Activated CD4-positive, alpha-beta memory T cell treated with anti-CD3 and anti-CD28 coated beads, Interleukin-2, amount 10 ng/mL, durations not matched to agents 7 days and 5 days (primary cell): ENCODE measurements around the gene ZNF512B. TPM values are rescaled to one million over a fixed set of nuclear protein-coding genes. Genes with fewer than 3 reads are reported as not detected.

Experiments
- CTCF ChIA-PET: fragments of 350-600 bp; sonication (Branson Sonifier 250); formaldehyde crosslinking; loops from one replicate; lab custom pipeline; 2021; ENCODE audit warnings: antibody characterized with exemption, inconsistent platforms; lab: Charles Lee
- POLR2A ChIA-PET: fragments of 350-600 bp; sonication (Branson Sonifier 250); formaldehyde crosslinking; loops from one replicate; lab custom pipeline; 2021; ENCODE audit warnings: antibody characterized with exemption; lab: Charles Lee
- DNase-seq: peaks from one replicate; pipeline ENCODE4 v3.0.0-alpha.2; 2020
- H3K27ac Mint-ChIP-seq: one replicate; pipeline ENCODE4 v1.8.0; 2021; ENCODE audit warnings: mild to moderate bottlenecking, mixed read lengths
- H3K27me3 Mint-ChIP-seq: one replicate; pipeline ENCODE4 v1.8.0; 2021; ENCODE audit warnings: mixed read lengths
- H3K36me3 Mint-ChIP-seq: one replicate; pipeline ENCODE4 v1.8.0; 2021; ENCODE audit warnings: low read depth, mixed read lengths
- H3K4me1 Mint-ChIP-seq: one replicate; pipeline ENCODE4 v1.8.0; 2021; ENCODE audit warnings: mixed read lengths
- H3K4me3 Mint-ChIP-seq: one replicate; pipeline ENCODE4 v1.8.0; 2021; ENCODE audit warnings: mild to moderate bottlenecking, mixed read lengths
- H3K9me3 Mint-ChIP-seq: one replicate; pipeline ENCODE4 v1.8.0; 2021; ENCODE audit warnings: mixed read lengths
- total RNA-seq, 2 experiments: library from RNA; stranded (reverse); gene quantifications; one replicate each; pipeline ENCODE4 v1.2.3, GENCODE V29; 2021

The ZNF512B gene
- total RNA-seq, 2 experiments from 2014 or later, result 16.5 to 16.7 TPM

GRCh38 chr20:63958964-63959698, 10.6 kb downstream of the ZNF512B start:
- Mint-ChIP-seq H3K27me3 (no peaks in the 10 kb centered on the region), H3K36me3 (no peaks in the 10 kb centered on the region), H3K27ac (no peak overlapping the region), H3K9me3 (no peaks in the 10 kb centered on the region), H3K4me3 (no peak overlapping the region), H3K4me1 (peaks cover 29% of the 10 kb centered on the region)
- DNase-seq, result no peak
- CTCF ChIA-PET, result interaction anchor here (0.6 kb wide), 1 partner anchor 100 kb away, joined by 6 read pairs; no protein-coding TSS in a partner anchor
- POLR2A ChIA-PET, result interaction anchor here (0.8 to 1.2 kb wide), 2 partner anchors 9 to 17 kb away, joined by 3 to 5 read pairs; no protein-coding TSS in a partner anchor

- H3K27me3 Mint-ChIP-seq, result no peaks in the 10 kb centered on the region
- no peaks in the 10 kb centered on the region for H3K9me3 Mint-ChIP-seq
- DNase-seq, result no peak
- H3K4me1 Mint-ChIP-seq, result peaks cover 36% of the 10 kb centered on the region
- CTCF ChIA-PET, result interaction anchor here (0.6 kb wide), 1 partner anchor 101 kb away, joined by 6 read pairs; no protein-coding TSS in a partner anchor
- no peak overlapping the region for H3K4me3 Mint-ChIP-seq
- H3K27ac Mint-ChIP-seq, result peak overlapping the region; percentile 88
- no peaks in the 10 kb centered on the region for H3K36me3 Mint-ChIP-seq
- POLR2A ChIA-PET, result interaction anchor here (0.8 to 1.2 kb wide), 2 partner anchors 10 to 16 kb away, joined by 3 to 5 read pairs; no protein-coding TSS in a partner anchor
These were observed 11.3 kb downstream of the ZNF512B start for GRCh38 chr20:63958471-63958870.

GRCh38 chr20:63957690-63958441, 11.9 kb downstream of the ZNF512B start:
- ChIA-PET POLR2A (interaction anchor here (1.1 to 1.8 kb wide), 3 partner anchors 10 to 93 kb away, joined by 5 to 9 read pairs (median 6); partner anchors contain the start of gene TPD52L2), CTCF (interaction anchor here (2.4 kb wide), 1 partner anchor 16 kb away, joined by 8 read pairs; no protein-coding TSS in a partner anchor)
- Mint-ChIP-seq H3K4me3 (no peak overlapping the region), H3K27me3 (no peaks in the 10 kb centered on the region), H3K36me3 (no peaks in the 10 kb centered on the region), H3K27ac (peak overlapping the region; percentile 88), H3K9me3 (no peaks in the 10 kb centered on the region), H3K4me1 (peaks cover 38% of the 10 kb centered on the region)
- DNase-seq, result no peak

GRCh38 chr20:63957004-63957689, 12.6 kb downstream of the ZNF512B start:
- Mint-ChIP-seq H3K27me3 (no peaks in the 10 kb centered on the region), H3K9me3 (no peaks in the 10 kb centered on the region), H3K36me3 (no peaks in the 10 kb centered on the region), H3K4me1 (peaks cover 41% of the 10 kb centered on the region), H3K4me3 (peak overlapping the region; percentile 75), H3K27ac (peak overlapping the region; percentile 88)
- CTCF ChIA-PET, result interaction anchor here (1.0 to 2.4 kb wide), 3 partner anchors 17 to 420 kb away, joined by 6 to 8 read pairs (median 7); partner anchors contain the start of gene PTK6
- POLR2A ChIA-PET, result interaction anchor here (1.0 to 1.8 kb wide), 8 partner anchors 11 to 315 kb away, joined by 3 to 14 read pairs (median 6); partner anchors contain the start of genes DNAJC5, PRPF6, SAMD10 and TPD52L2
- DNase-seq, result peak; percentile 79

GRCh38 chr20:63956664-63957003, 13.1 kb downstream of the ZNF512B start:
- Mint-ChIP-seq H3K27me3 (no peaks in the 10 kb centered on the region), H3K9me3 (no peaks in the 10 kb centered on the region), H3K4me1 (peaks cover 44% of the 10 kb centered on the region), H3K4me3 (peak overlapping the region; percentile 75), H3K27ac (peak overlapping the region; percentile 81), H3K36me3 (no peaks in the 10 kb centered on the region)
- ChIA-PET POLR2A (interaction anchor here (0.8 to 1.8 kb wide), 10 partner anchors 12 to 315 kb away, joined by 3 to 14 read pairs (median 5); partner anchors contain the start of genes DNAJC5, PRPF6, SAMD10 and TPD52L2), CTCF (interaction anchor here (1.0 to 2.4 kb wide), 5 partner anchors 17 to 419 kb away, joined by 5 to 8 read pairs (median 6); partner anchors contain the start of genes PTK6 and TPD52L2)
- DNase-seq, result no peak

GRCh38 chr20:63955827-63956663, 13.7 kb downstream of the ZNF512B start, which contains the start of gene UCKL1:
UCKL1 (minus strand) TSS chr20:63956416; CDS start chr20:63956372, 44 bp downstream.
- ChIA-PET POLR2A (interaction anchor here (0.7 to 1.8 kb wide), 10 partner anchors 22 to 314 kb away, joined by 3 to 14 read pairs (median 4); partner anchors contain the start of genes DNAJC5, PRPF6, SAMD10 and TCEA2), CTCF (interaction anchor here (1.0 to 2.4 kb wide), 5 partner anchors 18 to 419 kb away, joined by 5 to 8 read pairs (median 6); partner anchors contain the start of genes PTK6 and TPD52L2)
- Mint-ChIP-seq H3K9me3 (no peaks in the 10 kb centered on the region), H3K27me3 (no peaks in the 10 kb centered on the region), H3K36me3 (no peaks in the 10 kb centered on the region), H3K4me3 (peak within 1 kb of the TSS; percentile 79), H3K27ac (peak within 1 kb of the TSS; percentile 88), H3K4me1 (peaks cover 44% of the 10 kb centered on the region)
- peak; percentile 90 for DNase-seq

- POLR2A ChIA-PET, result interaction anchor here (0.6 to 1.3 kb wide), 2 partner anchors 84 to 415 kb away, joined by 3 to 4 read pairs; no protein-coding TSS in a partner anchor
- Mint-ChIP-seq H3K27ac (peak overlapping the region; percentile 49), H3K4me1 (peaks cover 45% of the 10 kb centered on the region), H3K27me3 (no peaks in the 10 kb centered on the region), H3K4me3 (peak overlapping the region; percentile 79), H3K36me3 (no peaks in the 10 kb centered on the region), H3K9me3 (no peaks in the 10 kb centered on the region)
- CTCF ChIA-PET, result interaction anchor here (1.6 to 2.4 kb wide), 2 partner anchors 19 to 418 kb away, joined by 3 to 8 read pairs; partner anchors contain the start of gene PTK6
- DNase-seq, result no peak
These were observed 14.4 kb downstream of the ZNF512B start for GRCh38 chr20:63955281-63955826.

- Mint-ChIP-seq H3K27me3 (no peaks in the 10 kb centered on the region), H3K9me3 (no peaks in the 10 kb centered on the region), H3K4me1 (peaks cover 58% of the 10 kb centered on the region), H3K36me3 (no peaks in the 10 kb centered on the region), H3K4me3 (peak overlapping the region; percentile 79), H3K27ac (peak overlapping the region; percentile 52)
- CTCF ChIA-PET, result interaction anchor here (1.0 to 1.6 kb wide), 2 partner anchors 8 to 416 kb away, joined by 3 read pairs; partner anchors contain the start of gene PTK6
- POLR2A ChIA-PET, result no interaction called here
- no peak for DNase-seq
These were observed 15.8 kb downstream of the ZNF512B start for GRCh38 chr20:63953764-63954429.

- peaks cover 3% of the 10 kb centered on the region for H3K36me3 Mint-ChIP-seq
- H3K27ac Mint-ChIP-seq, result no peak overlapping the region
- H3K4me3 Mint-ChIP-seq, result no peak overlapping the region
- H3K27me3 Mint-ChIP-seq, result no peaks in the 10 kb centered on the region
- DNase-seq, result no peak
- POLR2A ChIA-PET, result no interaction called here
- CTCF ChIA-PET, result interaction anchor here (0.9 kb wide), 1 partner anchor 21 kb away, joined by 4 read pairs; no protein-coding TSS in a partner anchor
- peaks cover 3% of the 10 kb centered on the region for H3K9me3 Mint-ChIP-seq
- peaks cover 61% of the 10 kb centered on the region for H3K4me1 Mint-ChIP-seq
These were observed 17.0 kb downstream of the ZNF512B start for GRCh38 chr20:63952769-63953168.

- Mint-ChIP-seq H3K36me3 (peaks cover 3% of the 10 kb centered on the region), H3K4me1 (peaks cover 59% of the 10 kb centered on the region), H3K27me3 (no peaks in the 10 kb centered on the region), H3K9me3 (peaks cover 3% of the 10 kb centered on the region), H3K4me3 (no peak overlapping the region), H3K27ac (no peak overlapping the region)
- no peak for DNase-seq
- ChIA-PET CTCF (interaction anchor here (0.9 to 1.4 kb wide), 2 partner anchors 22 kb away, joined by 3 to 4 read pairs; no protein-coding TSS in a partner anchor), POLR2A (no interaction called here)
These were observed 17.6 kb downstream of the ZNF512B start for GRCh38 chr20:63952210-63952535.
